Activated CD8-positive, alpha-beta memory T cell treated with anti-CD3 and anti-CD28 coated beads for 36 hours (primary cell): ENCODE data around the gene LINC00237. TPM values are rescaled to one million over a fixed set of nuclear protein-coding genes. Genes with fewer than 3 reads are reported as not detected.

Source experiments
- CTCF ChIA-PET: fragments of 350-600 bp; sonication (Branson Sonifier 250); formaldehyde crosslinking; loops from one replicate; lab custom pipeline; 2021; ENCODE audit warnings: antibody characterized with exemption; lab: Charles Lee
- POLR2A ChIA-PET: fragments of 350-600 bp; sonication (Branson Sonifier 250); formaldehyde crosslinking; loops from one replicate; lab custom pipeline; 2021; ENCODE audit warnings: antibody characterized with exemption; lab: Charles Lee
- total RNA-seq, 2 experiments: library from RNA; stranded (reverse); gene quantifications; one replicate each; pipeline ENCODE4 v1.2.3, GENCODE V29; 2021

Gene LINC00237
- total RNA-seq, 2 experiments from 2014 or later, result not detected

- CTCF ChIA-PET, result interaction anchor here (1.3 kb wide), 1 partner anchor 16 kb away, joined by 3 read pairs; no protein-coding TSS in a partner anchor
- POLR2A ChIA-PET, result no interaction called here
Measured at GRCh38 chr20:21064924-21065323, 41.2 kb downstream of the LINC00237 start.

GRCh38 chr20:21063276-21063675 lies 42.9 kb downstream of the LINC00237 start:
- CTCF ChIA-PET, result no interaction called here
- POLR2A ChIA-PET, result no interaction called here

- ChIA-PET POLR2A (no interaction called here), CTCF (no interaction called here)
Measured at GRCh38 chr20:21053002-21053762, 53.0 kb downstream of the LINC00237 start.

- POLR2A ChIA-PET, result no interaction called here
- CTCF ChIA-PET, result no interaction called here
Measured at GRCh38 chr20:21052686-21053001, 53.5 kb downstream of the LINC00237 start.

GRCh38 chr20:21052241-21052640 lies 53.9 kb downstream of the LINC00237 start:
- ChIA-PET POLR2A (no interaction called here), CTCF (no interaction called here)

GRCh38 chr20:21050710-21051109 lies 55.4 kb downstream of the LINC00237 start:
- POLR2A ChIA-PET, result no interaction called here

GRCh38 chr20:21049305-21049828 lies 56.8 kb downstream of the LINC00237 start:
- ChIA-PET CTCF (interaction anchor here (1.5 kb wide), 1 partner anchor 166 kb away, joined by 3 read pairs; no protein-coding TSS in a partner anchor), POLR2A (no interaction called here)

More at GRCh38 chr20:21050710-21051109, 55.4 kb downstream of the LINC00237 start:
- CTCF ChIA-PET, result interaction anchor here (0.7 kb wide), 1 partner anchor 295 kb away, joined by 4 read pairs; no protein-coding TSS in a partner anchor

GRCh38 chr20:21048841-21049273 lies 57.3 kb downstream of the LINC00237 start:
- POLR2A ChIA-PET, result no interaction called here
- CTCF ChIA-PET, result interaction anchor here (0.6 to 1.5 kb wide), 6 partner anchors 9 to 199 kb away, joined by 3 to 5 read pairs (median 4); no protein-coding TSS in a partner anchor

GRCh38 chr20:21047981-21048380 lies 58.2 kb downstream of the LINC00237 start:
- CTCF ChIA-PET, result interaction anchor here (0.7 to 1.4 kb wide), 4 partner anchors 8 to 73 kb away, joined by 3 to 5 read pairs (median 4); no protein-coding TSS in a partner anchor

GRCh38 chr20:21046413-21047070 lies 59.6 kb downstream of the LINC00237 start:
- POLR2A ChIA-PET, result no interaction called here
- CTCF ChIA-PET, result no interaction called here

More at GRCh38 chr20:21047981-21048380, 58.2 kb downstream of the LINC00237 start:
- POLR2A ChIA-PET, result interaction anchor here (0.6 kb wide), 1 partner anchor 75 kb away, joined by 3 read pairs; no protein-coding TSS in a partner anchor

Other genes starting within 250 kb of the LINC00237 start
- gene KIZ, start 19.7 kb upstream of the LINC00237 start, total RNA-seq, result 10 to 100 TPM in 1 of 2 experiments, 1 to 10 TPM in 1; 9.2 to 10.1 TPM
- gene XRN2, start 197.0 kb upstream of the LINC00237 start, total RNA-seq, result 10 to 100 TPM; 93.9 to 95.0 TPM